Measurements from ENCODE around the gene TASP1.
"Not testable (repeated sequence)": the region's sequence is repeated elsewhere in the genome, so short reads cannot be mapped to it uniquely, and the experiment has no call there.

DNA sequence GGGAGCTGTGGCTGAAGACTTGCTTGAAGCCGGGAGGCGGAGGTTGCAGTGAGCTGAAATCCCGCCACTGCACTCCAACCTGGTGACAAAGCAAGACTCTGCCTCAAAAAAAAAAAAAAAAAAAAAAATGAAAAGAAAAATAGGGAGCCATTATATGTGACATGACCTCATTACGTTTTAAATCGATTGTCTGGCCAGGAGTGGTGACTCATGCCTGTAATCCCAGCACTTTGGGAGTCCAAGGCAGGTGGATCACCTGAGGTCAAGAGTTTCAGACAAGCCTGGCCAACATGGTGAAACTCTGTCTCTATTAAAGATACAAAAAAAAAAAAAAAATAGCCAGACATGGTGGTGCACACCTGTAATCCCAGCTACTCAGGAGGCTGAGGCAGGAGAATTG lies 19.3 kb upstream of the TASP1 start:
- TF ChIP-seq, protein P1, sequence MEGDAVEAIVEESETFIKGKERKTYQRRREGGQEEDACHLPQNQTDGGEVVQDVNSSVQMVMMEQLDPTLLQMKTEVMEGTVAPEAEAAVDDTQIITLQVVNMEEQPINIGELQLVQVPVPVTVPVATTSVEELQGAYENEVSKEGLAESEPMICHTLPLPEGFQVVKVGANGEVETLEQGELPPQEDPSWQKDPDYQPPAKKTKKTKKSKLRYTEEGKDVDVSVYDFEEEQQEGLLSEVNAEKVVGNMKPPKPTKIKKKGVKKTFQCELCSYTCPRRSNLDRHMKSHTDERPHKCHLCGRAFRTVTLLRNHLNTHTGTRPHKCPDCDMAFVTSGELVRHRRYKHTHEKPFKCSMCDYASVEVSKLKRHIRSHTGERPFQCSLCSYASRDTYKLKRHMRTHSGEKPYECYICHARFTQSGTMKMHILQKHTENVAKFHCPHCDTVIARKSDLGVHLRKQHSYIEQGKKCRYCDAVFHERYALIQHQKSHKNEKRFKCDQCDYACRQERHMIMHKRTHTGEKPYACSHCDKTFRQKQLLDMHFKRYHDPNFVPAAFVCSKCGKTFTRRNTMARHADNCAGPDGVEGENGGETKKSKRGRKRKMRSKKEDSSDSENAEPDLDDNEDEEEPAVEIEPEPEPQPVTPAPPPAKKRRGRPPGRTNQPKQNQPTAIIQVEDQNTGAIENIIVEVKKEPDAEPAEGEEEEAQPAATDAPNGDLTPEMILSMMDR (IDR thresholded peaks at IDR 0.05), result not testable (repeated sequence)
- TF ChIP-seq ZFX (IDR thresholded peaks at IDR 0.05; ENCODE audit: borderline replicate concordance), result not testable (repeated sequence)
